EH (cell line): Measurements from ENCODE around the gene PRKD2.
A peak's percentile ranks its signal among the peaks of the same experiment; 100 is the strongest.
"Not testable (repeated sequence)": the region's sequence is repeated elsewhere in the genome, so short reads cannot be mapped to it uniquely, and the experiment has no call there.

ENCODE experiments used
- DNase-seq: peaks from one replicate; pipeline ENCODE4 v3.0.0-alpha.2; 2015; ENCODE audit warnings: low read depth

Gene PRKD2

DNA sequence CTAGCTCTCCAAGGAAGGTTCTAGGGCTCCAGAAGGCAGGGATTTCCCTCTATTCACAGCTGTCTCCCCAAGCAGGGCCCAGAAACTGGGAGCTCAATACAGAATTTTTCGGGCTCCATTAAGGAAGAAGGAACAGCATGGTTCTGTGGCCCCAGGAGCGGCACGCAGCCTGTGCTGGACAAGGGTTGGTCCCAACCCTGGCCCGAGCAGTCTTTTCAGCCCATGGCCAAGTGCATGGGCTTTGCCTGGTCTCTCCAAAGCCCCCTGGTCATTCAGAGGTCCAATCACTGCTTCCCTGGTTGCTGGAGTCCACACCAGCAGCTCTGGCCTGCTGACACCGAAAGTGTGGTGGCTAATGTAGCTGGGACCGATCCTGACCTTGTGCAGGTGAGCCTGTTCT lies 6.6 kb upstream of the PRKD2 start:
- DNase-seq, result no peak

DNA sequence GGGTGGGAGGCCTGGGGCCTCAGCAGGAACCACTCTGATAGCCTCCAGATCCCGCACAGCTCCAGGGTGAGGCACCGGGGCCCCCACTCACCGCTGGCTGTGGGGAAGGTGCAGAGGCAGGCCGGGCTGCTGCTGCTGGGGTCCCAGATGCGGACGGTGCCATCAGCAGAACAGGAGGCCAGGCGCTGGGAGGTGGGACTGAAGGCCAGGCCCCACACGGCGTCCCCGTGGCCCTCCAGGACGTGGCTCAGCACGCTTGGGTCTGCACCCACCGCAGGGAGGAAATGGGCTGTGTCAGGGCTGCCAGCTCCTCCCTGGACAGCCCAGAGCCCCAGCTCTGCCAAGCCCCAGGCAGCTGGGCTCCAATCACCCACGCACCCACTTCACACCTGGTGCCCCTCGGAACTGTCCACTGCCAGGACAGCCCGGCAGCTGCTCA lies 6.1 kb upstream of the PRKD2 start:
- no peak for DNase-seq

DNA sequence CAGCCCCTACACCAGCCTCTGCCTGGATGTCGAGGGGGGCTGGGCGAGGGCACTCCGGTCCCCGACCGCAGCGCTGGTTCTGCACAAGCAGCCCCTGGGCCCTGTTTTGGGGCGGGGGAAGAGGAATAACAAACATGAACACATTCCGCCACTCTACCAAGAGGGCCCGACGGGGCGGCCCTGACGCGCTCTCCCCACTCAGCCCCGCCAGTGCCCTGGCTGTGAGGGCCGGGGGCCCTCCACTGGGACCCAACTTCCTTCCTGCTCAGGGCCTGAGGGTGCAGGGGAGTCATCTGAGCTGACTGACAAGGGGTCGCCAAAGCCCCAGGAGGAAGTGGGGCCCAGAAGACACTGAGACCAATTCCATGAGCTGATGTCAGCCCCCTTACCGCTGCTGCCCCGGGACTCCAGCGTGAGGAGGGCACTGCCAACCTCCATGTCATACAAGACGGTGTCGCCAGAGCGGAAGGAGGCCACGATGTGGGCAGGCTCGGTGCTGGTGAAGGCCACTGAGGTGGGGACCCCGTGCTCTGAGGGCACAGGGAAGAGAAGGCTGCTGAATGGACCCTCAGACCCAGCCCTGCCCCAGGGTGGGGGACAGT lies 5.6 kb upstream of the PRKD2 start:
- DNase-seq, result no peak

DNA sequence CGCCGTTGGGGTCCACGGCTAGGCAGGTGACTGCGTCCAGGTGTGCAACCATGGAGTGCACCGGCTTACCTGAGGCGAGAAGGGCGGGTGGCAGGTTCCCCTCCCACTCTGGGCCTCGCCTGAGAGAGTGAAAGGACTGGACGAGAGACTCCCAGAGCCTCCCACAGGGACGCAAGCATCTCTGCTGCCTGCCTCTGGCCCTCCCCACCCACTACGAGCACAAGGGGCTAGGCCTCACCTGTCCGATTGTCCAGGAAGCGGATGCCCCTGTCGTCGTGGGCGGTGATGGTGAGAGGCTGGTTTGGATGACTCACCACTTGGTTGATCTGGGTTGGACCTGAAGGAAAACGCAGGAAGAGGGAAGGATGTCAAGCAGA lies 5.1 kb upstream of the PRKD2 start:
- DNase-seq, result no peak

DNA sequence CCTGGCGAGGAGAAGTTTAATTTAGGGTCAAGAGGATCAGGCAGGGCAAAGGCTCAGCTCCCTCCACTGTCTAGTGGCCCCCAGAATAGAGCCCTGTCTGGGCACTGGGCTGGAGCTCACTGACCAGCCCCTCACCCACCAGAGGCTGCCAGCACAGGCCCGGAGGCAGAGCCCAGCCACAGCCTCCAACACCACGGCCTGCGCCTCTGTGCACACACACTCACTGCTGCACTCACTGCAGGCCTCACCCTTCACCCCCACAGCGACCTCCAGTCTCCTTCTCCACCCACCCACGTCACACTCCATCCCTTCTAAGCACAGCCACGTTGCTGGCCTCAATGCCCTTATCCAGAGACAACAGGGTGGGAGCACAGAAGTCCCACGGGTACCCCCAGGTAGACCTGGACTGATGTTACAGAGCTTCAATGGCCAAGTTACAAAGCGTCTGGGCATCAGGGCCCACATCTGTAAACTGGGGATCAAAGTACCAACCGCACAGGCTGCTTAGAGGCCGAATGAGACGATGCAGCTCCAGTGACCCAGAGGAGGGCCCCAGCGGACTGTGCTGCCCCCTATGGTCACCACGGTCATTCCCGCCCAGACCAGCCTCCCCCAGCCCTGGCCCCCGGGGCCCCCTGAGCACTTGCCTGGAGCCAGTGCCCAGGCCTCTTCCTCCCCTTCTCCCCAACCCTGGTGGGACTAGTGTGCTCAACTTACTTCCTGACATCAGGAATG lies 4.5 kb upstream of the PRKD2 start:
- no peak for DNase-seq

DNA sequence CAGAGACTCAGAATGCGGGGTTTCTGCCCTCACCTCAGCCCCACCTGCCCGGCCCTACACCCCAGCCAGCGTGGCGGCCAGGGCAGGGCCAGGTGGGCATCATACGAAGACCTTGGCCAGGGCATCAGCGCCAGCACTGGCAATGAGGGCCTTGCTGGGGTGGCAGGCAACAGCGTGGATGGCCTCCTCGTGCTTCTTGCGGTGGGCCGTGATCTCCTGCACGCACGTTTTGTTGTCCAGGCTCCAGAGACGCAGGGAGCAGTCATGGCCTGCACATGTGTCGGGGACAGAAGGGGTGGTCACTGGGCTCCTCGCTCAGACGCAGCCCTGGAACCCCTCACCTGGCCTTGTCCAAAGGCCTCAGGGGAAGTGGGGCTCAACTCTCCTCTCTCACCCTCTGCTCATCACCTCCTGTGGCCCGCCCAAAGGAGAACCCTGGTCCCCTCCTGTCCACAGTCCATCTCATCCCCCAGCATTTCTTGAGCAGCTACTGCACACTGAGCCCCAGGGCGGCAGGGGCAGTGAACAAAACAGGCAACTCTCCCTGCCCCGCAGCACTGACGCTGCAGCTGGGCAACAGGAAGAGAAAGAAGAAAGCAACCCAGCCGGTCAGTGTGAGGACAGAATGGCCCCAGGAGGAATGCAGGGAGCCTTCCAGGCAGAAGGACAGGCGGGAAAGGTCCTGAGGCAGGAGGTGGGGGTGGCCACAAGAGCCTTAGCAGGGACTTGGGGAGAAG lies 3.8 kb upstream of the PRKD2 start:
- no peak for DNase-seq

DNA sequence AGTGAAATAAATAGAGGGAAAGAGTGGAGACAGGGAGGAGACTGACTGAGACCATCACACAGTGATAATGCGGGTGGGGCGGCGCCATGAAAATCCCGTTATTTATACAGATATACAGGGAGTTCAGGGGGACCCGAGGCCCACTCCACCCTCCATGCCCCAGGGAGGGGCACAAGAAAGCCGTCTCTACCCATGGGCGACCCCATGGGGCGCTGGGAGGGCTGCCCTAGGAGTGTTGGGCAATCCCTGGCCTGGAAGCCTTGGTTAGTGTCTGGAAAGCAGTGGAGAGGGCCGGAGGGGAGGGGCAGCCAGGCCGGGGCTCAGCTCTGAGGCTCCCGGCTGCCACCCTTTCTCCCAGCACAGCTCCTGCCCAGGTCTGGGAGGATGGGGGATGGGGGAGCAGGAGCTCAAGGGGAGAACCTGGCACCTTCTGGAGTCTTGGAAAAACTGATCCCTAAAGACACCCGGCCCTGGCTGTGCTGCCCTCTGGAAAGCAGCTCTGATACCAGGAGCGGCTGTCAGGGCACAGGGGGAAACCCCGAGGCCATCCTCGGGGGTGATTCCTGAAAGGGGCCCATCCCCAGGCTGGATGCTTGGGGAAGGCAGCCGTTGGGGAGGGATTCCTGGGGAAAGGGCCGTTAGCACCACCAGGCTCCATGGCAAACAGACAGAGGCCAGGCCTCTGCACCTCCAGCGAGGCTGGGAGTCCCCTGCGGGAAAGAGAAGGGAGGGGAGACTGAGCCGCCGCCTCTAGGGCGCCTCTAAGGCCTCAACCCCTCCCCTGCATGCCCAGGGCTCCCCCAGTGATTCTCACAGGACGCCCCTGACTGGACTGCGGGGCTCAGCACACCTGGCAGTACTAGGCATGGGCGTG lies 3.0 kb upstream of the PRKD2 start:
- DNase-seq, result no peak

DNA sequence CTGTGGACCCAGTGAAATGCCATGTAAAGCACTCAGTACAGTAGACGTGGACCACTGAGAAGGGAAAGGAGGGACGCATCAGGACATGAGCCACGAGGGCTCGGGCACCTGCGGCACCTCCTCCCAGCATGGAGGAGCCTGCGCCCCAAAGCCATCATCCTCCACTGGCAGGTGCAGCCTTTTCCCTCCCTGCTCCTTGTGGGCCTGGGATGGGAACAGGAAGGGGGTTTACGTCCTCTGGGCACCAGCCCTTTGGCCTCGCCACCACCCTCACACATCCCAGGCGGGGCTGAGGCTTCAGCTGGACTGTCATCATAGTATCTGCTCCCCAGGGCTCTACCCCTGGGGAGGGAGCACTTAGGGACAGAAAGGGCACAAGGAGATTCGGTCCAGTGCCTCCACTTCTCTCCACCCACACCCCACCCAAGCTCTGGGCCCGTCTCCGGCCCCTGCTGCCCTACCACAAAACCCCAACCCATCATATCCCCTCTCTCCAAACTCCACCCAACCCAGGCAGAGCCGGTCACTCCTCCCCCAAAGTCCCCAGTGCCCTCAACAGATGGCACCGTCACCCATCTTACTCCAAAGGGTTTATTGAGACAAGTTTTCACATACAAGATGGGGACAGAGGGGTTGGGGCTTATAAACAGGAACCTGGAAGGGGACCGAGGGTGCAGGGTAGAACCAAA lies 2.2 kb upstream of the PRKD2 start:
- no peak for DNase-seq

DNA sequence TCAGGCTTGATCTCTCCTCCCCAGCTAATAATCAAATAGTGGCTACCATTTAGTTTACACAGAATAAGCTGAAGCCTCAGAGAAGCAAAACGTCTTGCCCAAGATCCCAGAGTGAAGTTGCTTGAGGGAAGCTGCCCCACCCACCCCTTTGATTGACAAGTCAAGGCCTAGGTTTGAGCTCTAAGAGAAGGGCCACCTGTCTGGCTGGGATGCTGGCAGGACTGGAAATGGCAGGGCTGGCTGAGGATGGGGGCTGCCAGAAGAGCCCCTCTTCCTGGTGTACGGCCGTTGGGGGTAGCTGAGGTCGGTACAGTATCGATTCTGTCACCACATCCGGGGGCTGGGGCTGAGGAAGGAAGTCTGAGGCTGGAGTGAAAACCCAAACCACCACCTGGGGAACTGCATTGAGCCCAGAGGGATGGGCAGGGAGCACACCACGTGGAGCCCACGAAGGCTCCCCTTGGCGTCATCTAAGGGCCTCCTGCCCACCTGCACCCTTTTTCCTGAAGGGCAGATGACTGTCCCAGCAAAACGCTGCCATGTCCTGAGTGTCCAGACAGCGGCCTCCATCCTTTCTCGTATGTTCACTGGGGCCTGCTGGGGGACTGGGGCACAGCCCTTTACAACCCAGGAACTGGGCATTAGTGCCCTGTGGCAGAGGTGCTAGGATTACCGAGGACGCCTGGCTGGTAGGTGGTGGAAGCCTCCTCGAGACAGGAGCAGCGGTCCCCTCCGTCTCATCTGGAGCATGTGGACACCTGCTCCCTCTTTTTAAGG lies 1.4 kb upstream of the PRKD2 start:
- DNase-seq, result no peak

DNA sequence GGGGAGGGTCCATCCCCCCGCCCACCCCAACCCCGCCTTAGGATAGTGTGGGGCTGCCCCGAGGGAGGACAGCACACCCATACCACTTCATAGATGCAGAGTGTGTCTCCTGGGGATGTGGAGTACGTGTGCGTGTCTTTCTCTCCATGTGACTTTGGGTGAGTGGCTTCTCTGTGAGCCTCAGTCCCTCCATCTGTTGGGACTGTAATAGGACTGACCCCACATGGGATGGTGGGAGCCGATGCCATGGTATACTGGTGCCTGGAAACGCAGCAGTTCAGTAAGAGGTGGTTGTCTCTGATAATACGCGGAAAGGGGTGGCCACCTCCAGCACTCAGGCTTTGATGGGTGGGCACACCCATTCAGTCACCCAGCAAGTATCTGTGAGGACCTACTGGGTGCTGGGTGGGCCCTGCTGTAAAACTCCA lies 816 bp upstream of the PRKD2 start:
- no peak for DNase-seq

DNA sequence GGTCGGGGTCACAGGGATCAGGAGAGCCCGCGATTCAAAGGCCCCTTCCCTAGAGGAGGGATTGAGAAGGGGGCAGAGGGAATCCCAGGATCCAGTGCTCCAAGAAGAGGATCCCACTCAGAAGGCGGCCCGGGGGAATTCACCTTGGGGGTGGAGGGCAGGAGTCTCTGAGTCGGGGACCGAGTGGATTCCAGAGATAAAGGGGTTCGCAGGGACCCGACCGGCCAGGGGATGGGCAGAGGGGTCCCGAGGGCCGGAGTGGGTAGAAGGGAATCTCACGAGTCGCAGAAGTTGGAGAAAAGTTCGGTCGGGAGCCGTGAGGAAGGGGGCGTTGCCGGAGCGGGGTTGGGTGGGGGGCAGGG lies 261 bp downstream of the PRKD2 start:
- no peak for DNase-seq

DNA sequence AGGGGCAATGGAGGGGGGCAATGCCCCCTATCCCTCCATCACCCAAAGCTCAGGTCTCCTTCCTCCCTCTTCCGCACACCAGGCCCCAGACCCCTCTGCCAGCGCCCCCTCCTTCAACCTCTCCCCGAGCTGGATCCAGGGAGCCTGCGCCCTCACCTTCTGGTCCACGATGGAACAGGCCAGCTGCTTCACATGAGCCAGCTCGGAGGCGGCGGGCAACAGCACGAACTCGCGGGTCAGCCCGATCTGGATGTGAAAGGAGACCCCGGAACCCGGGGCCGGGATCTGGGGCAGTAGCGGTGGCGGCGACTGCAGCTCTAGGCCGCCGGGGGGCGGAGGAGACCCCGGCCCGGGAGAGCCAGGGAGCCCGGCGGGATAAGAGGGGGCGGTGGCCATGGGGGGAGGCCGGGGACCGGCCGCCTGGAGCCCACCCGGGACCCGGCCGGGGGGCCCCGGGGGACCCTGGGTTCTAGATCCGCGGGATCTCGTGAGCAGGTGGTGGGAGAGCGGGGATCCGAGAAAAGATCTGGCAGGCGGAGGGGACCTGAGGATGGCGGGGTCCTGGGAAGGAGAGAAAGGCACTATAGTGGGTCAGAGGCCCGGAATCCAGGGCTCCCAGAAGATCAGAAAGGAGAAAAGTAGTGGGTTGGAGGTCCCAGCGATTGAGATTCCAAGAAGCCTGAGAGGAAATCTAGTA lies 791 bp downstream of the PRKD2 start:
- peak; percentile 39 for DNase-seq

DNA sequence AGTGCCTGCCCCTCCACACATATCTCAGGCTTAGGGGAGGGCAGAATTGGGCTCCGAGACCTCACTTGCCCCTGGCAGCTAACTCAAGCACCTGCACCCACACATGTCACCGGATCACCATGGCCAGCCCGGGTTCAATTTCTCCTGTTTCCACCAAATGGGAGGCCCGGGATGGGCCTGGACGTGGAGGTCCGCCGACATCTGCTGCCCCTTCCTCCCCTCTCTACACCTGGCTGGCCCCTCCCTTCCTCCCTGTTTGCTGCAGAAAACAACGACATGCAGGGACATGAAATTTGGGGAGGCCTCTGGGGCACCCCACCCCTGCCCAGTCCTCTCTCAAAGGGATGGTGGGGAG lies 1.3 kb downstream of the PRKD2 start:
- no peak for DNase-seq

DNA sequence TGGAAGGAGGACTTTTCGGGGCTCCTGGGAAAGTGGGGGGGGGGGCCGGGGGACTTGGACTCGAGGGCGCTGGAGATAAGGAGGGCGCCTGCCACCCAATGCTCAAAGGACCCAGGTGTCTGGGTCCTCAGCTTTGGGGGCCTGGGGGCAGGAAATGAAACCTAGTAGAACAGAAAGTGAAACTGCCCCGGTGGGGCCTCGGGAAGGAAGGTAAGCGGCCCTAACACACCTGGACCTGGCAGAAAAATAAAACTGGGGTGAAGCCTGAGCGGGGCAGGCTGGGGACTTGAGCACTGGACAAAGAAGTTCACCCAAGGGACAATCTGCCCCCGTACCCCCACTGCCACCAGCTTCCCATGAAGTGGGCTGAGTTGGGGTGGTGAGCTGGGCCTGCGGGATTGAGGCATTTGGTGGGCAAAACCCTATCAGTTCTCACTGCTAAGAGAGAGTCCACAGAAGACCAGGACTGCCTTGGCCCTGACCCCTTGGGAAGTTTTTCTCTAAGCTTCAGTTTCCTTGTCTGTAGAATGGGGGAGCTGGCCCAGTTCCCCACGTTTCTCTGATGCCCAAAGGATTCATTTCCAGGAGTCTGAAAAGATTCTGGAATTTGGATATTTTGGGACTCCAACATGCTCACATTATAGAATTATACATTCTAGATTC lies 2.3 kb downstream of the PRKD2 start:
- DNase-seq, result no peak

DNA sequence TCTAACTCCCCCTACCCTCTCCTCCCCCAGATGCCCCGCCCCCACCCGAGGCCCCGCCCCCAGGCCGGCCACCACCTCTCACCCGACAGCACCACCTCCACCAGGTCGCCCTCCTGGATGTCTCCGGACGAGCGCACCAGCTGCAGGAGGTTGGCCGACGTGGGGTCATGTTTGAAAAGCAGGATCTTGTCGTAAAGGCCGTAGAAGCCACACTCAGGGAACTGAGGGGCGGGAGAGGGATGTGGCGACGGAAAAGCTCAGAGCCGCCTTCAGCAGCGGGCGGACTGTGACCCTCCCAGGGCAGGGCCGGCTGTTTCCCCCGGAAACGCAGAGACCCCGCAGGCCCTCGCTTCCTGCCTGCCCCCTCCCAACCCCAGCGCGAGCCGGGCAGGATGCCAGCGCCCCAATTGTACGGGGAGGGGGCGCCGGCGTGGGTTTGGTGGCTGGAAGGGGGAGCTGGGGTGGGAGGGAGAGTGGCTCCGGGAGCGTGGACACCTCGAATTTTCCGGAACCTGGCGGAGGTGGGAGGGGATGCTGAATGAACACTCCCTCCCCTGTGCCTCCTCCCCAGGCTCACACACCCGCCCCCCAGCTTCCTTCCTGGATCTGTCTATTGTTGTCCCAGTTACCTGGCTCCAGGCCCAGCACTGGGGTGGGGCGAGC lies 3.0 kb downstream of the PRKD2 start:
- DNase-seq, result peak; percentile 86

DNA sequence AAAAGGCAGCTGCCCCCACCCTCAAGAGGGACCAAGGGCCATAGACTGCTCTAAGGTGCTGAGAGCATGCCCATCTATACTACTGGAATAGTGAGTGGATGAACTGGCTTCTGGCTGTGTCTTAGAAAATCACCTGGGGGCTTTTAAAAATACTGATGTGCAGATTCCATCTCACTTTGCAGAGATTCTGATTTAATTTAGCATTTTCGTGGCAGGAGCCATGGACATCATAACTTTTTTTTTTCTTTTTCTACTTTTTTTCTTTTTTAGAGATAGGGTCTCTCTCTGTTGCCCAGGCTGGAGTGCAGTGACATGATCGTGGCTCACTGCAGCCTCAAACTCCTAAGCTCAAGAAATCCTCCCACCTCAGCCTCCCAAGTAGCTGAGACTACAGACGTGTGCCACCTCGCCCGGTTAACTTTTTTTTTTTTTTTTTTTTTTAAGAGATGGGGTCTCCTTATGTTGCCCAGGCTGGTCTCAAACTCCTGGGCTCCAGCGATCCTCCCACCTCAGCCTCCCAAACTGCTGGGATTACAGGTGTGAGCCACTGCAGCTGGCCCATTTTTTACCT lies 4.1 kb downstream of the PRKD2 start:
- not testable (repeated sequence) for DNase-seq

DNA sequence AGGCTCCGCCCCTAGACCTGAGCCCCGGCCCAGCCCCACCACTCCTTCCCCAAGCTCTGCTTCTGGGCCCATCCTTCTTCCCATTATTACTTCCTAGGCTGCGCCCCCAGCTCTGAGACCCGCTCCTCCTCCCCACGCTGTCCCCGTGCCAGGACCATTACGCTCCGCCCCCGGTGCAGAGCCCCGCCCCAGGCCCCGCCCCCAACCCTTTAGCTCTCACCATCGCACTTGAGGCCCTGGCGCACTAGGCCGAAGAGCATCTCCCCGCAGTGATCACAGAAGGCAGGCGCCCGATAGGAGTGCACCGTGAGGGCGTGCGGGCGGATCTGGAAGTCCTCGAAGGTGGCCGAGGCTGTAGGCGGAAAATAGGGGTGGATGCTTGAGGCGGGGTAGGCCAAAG lies 6.2 kb downstream of the PRKD2 start:
- no peak for DNase-seq

DNA sequence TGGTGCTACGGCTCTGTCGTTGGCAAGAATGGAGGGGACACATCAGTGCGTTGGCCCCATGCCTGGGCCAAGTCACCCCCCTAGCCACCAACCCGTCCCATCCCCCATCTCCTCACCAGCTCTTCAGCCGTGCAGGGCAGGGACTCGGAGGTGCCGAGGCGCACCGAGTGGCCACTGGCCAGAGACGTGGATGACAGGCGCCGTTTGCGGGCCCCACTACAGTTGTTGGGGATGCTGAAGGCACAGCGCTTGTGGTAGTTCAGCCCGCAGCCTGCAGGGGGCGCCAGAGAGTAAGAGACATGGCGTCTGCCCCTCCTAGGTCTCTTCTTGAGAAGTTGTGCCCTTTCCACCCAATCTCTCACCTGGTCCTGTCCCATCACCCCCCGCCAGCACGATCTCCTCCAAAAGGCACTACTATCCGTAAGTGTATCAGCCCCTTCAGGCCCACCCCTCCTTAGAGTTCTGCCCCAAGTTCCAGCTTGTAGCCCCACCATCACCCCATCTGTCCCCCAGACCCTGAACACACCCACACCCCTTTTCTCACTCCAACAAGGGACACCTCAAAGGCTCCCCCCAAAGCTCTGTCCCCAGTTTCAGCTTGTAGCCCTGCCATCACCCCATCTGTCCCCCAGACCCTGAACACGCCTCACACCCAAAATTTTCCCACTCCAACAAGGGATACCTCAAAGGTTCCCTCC lies 12.4 kb downstream of the PRKD2 start:
- peak; percentile 60 for DNase-seq
